Stimulated activated CD8-positive, alpha-beta memory T cell treated with anti-CD3 and anti-CD28 coated beads, Interleukin-15, amount 100 ng/mL, for 24 hours (primary cell): ENCODE results near the gene NTN3.
A peak's percentile ranks its signal among the peaks of the same experiment; 100 is the strongest.
"Not testable (repeated sequence)": the region's sequence is repeated elsewhere in the genome, so short reads cannot be mapped to it uniquely, and the experiment has no call there.

ENCODE experiments used
- DNase-seq: peaks from one replicate; pipeline ENCODE4 v3.0.0-alpha.2; 2020; ENCODE audit warnings: low read depth

The NTN3 gene

DNA sequence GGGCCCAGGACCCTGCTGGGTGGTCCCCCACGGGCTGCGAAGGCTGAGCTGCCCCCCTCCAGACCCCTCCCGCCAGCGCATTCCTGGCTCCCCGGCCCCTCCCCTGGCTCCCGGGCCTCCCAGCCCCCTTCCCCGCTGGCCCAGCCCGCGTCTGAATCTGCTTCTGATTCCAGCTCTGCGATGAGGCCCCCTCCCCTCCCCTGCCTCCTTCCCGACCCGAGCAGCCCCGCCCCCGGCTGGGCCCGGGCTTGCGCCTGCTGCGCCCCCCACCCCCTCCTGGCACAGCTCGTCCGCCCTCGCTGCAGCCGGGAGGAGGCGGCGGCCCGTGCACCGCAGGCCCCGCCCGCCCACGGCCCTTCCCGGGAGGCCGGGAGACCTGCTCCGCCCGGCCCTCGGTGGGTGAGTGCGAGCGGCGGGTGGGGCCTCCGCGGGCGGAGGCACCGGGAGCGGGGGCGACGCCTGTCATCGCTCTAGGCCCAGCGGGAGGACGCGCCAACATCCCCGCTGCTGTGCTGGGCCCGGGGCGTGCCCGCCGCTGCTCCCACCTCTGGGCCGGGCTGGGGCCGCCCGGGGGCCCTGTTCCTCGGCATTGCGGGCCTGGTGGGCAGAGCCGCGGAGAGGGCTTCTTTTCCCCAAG is at the start of gene NTN3:
NTN3 (plus strand) TSS at position 282 of the 637 bp plus-strand sequence. CDS start 405 bp downstream, outside the sequence.
- DNase-seq = no peak

- DNase-seq = no peak
Measured at GRCh38 chr16:2422123-2422867, 48.8 kb upstream of the NTN3 start.

DNA sequence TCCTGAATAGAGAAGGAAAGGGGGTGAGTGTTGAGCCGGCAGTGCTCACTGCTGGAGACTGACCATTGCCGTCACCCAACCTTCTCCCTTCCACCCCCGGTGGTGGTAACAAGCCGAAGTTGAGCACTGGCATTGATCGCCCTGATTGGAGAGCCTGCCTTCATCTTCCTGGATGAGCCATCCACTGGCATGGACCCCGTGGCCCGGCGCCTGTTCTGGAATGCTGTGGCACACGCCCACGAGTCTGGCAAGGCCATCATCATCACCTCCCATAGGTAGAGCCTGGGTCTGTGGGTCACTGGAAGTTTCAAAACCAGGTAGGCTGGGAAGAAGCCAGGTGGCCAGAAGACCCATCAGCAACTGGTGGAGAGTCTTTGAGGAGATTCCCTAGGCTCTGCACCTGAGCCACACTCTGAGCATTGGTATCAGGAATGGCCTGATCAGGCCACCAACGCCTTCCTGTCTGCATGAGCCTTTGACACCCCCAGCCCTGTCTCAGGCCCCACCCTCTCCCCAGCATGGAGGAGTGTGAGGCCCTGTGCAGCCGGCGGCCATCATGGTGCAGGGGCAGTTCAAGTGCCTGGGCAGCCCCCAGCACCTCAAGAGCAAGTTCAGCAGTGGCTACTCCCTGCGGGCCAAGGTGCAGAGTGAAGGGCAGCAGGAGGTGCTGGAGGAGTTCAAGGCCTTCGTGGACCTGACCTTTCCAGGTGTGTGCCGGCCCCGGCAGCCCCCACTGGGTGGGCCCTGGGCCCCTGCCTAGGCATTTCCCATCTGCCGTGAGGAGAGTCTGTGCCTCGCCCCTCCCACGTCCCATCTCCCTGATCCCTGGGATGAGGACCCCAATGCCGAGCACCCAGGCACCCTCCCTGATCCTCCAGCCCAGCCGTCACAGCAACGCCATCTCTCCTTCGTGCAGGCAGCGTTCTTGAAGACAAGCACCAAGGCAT is 46.8 kb upstream of the NTN3 start:
- DNase-seq = no peak

- no peak for DNase-seq
Measured at GRCh38 chr16:2425008-2425518, 46.0 kb upstream of the NTN3 start.

- DNase-seq = no peak
Measured at GRCh38 chr16:2425825-2426430, 45.2 kb upstream of the NTN3 start.

GRCh38 chr16:2426941-2427361 is 44.1 kb upstream of the NTN3 start:
- no peak for DNase-seq

GRCh38 chr16:2427526-2427925 is 43.6 kb upstream of the NTN3 start:
- DNase-seq = no peak

DNA sequence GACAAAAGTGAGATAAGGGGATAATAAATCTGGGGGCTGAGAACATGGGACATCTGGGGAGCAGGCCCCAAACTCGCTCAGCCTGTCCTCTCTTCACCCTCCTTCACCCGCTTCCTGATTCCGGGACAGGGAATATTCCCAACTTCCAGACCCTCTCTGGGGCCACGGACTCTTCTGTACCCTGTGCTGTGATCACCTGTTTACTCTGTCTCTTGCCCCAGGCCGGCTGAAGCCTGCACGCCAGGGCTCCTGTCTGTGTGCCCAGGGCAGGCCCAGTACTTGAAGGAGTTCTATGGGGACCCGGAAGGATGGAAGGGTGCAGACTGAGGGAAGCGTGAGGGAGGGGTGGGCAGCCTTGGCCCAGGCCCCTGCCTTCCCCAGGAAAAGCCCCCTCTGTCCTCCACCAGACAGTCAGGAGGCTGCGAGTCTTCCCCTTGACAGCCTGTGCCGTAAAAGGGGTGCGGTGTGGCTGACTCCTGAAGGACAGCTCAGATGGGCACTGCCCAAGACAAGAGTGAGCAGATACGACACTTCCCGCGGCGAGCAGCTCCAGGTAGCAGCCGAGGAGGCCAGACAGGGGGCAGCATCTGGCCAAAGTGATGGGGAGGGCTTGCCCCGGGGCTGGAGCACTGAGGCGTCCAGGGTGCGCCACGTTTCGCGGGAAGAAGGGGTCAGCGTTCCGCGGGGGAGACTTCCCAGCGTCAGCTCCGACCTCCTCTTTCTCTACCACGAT is 42.9 kb upstream of the NTN3 start:
- no peak for DNase-seq

DNA sequence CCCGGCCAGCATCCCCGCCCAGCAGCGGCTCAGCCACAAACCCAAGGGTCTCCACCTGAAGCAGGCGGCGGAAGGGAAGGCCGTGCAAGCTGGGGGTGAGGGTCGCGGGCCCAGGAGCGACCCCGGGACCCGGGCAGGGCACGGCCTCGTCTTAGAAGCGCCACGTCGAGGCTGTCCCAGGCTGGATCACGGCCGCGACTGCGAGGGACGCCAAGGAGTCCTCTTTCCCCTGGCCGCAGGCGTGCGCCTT is 42.4 kb upstream of the NTN3 start:
- DNase-seq = no peak

GRCh38 chr16:2429034-2429770 is 41.9 kb upstream of the NTN3 start, which contains the start of gene CCNF:
CCNF (plus strand) TSS chr16:2429447; CDS start chr16:2429482, 35 bp downstream.
- peak; percentile 96 for DNase-seq

- no peak for DNase-seq
Measured at GRCh38 chr16:2429771-2430663, 41.1 kb upstream of the NTN3 start.

DNA sequence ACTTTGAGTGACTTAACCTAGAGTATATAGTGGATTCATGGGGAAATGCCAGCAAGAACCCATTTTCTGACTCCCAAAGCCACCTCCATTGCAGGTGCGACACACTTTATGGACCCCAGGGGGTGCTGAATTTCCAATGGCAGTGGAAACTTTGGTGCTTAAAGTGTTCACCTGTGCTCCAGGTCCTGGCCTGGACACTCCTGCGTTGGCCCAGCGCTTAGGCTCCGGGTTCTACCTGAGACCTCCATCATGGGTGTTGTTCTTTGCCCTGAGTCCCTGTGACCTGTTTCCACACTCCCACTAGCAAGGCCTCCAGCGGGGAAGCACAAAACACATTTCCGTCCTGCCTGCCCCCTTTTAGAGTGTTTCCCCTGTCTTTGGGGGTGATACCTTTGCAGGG is 38.8 kb upstream of the NTN3 start:
- no peak for DNase-seq

- no peak for DNase-seq
Measured at GRCh38 chr16:2432801-2433505, 38.1 kb upstream of the NTN3 start.

GRCh38 chr16:2435236-2435635 is 35.9 kb upstream of the NTN3 start:
- not testable (repeated sequence) for DNase-seq

DNA sequence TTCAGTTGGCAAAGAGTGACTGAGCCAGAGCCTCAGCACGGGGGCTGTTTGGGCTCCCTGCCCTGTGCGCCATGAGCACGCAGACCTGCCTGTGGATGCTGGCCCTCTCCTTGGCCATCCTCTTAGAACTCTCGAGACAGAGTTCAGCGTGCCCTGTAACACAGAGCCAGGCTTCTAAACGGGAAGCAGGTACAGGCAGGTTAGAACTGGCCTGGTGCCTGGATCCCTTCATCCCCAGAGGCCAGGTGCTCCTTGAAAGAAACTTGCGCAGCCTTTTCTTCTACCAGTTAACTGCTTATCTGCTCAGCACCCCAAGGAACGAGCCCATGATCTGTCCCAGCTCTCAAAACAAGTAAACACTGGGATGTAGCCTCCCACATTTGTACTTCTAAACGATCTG is 35.0 kb upstream of the NTN3 start:
- no peak for DNase-seq

DNA sequence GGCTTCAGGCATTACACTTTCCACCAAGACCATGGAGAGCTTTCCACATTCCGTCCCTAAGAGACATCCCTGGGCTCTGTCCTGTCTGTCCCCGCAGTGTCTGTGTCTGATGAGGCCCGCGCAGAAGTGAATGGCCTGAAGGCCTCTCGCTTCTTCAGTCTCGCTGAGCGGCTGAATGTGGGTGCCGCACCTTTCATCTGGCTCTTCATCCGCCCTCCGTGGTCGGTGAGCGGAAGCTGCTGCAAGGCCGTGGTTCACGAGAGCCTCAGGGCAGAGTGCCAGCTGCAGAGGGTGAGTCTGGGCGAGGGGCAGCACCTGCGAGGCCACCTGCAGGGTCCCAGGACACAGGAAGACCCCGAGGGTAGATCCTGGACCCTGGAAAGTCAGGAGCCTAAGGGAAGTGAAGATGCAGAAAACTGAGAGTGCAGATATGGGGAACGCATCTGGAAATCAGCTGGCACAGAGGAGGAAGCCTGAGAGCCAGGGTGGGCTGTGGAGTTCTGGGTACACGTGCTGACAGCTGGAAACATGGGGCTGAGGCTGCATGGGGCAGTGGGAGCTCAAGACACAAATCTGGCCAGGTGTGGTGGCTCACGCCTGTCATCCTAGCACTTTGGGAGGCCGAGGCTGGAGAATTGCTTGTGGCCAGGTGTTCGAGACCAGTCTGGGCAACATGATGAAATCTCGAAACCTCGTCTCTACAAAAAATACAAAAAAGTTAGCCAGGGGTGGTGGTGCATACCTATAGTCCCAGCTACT is 33.9 kb upstream of the NTN3 start:
- no peak for DNase-seq

- DNase-seq = no peak
Measured at GRCh38 chr16:2438121-2438520, 33.0 kb upstream of the NTN3 start.

- DNase-seq = no peak
Measured at GRCh38 chr16:2439598-2439997, 31.5 kb upstream of the NTN3 start.
